K562 (cell line): Measurements from ENCODE around the gene LPIN1.

ENCODE experiments used
- ARID1B ChIP-seq: fragments of 450-650 bp; IDR thresholded peaks from 2 replicates; pipeline ENCODE4 v1.6.1; 2016; ENCODE audit warnings: antibody characterized with exemption, mild to moderate bottlenecking, inconsistent platforms
- CTCF ChIP-seq, 3 experiments: IDR thresholded peaks in 2 of 3; conservative IDR thresholded peaks in 1 of 3; 2 replicates each; pipeline ENCODE4 v1.5.1; 2011 to 2012; ENCODE audit warnings: low read length in 3 of 3, mild to moderate bottlenecking in 3 of 3, control low read depth in 2 of 3, improper control_type of control experiment in 1 of 3, inconsistent platforms in 1 of 3, low read depth in 1 of 3, mixed read lengths in 1 of 3, moderate library complexity in 1 of 3; ENCODE audit not compliant: insufficient read depth in 2 of 3
- FOXM1 ChIP-seq, 2 experiments: fragments of 450-650 bp in 1 of 2; sonication (generic) in 1 of 2; formaldehyde crosslinking in 1 of 2; IDR thresholded peaks; 2 replicates each; pipeline versions ENCODE4 v1.6.1 to v1.9.0; 2017 to 2022; ENCODE audit warnings: low read depth in 2 of 2, mild to moderate bottlenecking in 2 of 2, missing genetic modification reagents in 1 of 2, moderate library complexity in 1 of 2
- MCM7 ChIP-seq, 2 experiments: fragments of 450-650 bp; IDR thresholded peaks; 2 replicates each; pipeline ENCODE4 v1.6.1; 2016 to 2018
- MEF2A ChIP-seq: IDR thresholded peaks from 2 replicates; pipeline ENCODE4 v1.6.1; 2011; ENCODE audit warnings: low read depth, mild to moderate bottlenecking, low read length, moderate library complexity; ENCODE audit not compliant: control insufficient read depth
- POLR2A ChIP-seq: fragments of 450-650 bp; conservative IDR thresholded peaks from 2 replicates; pipeline ENCODE4 v1.6.1; 2016
- POLR2AphosphoS2 ChIP-seq: IDR thresholded peaks from 2 replicates; pipeline ENCODE4 v1.6.1; 2012; ENCODE audit warnings: low read length, improper control_type of control experiment
- STAT5A ChIP-seq: IDR thresholded peaks from 2 replicates; pipeline ENCODE4 v1.6.1; 2012; ENCODE audit warnings: low read length, inconsistent platforms, borderline replicate concordance
- ZNF146 ChIP-seq: IDR thresholded peaks from one replicate; pipeline ENCODE4 v1.6.1; 2018; ENCODE audit warnings: missing compliant biosample characterization; ENCODE audit not compliant: unreplicated experiment

- TF ChIP-seq POLR2A (no peak), STAT5A (no peak), FOXM1 (IDR thresholded peaks at IDR 0.05; ENCODE audit: low read depth) (no peak), FOXM1 (CRISPR knock-in tag; IDR thresholded peaks at IDR 0.05; ENCODE audit: low read depth) (no peak), POLR2AphosphoS2 (no peak), MCM7 (IDR thresholded peaks at IDR 0.05) (no peak), CTCF (IDR thresholded peaks at IDR 0.05 in 2 of 3, conservative IDR thresholded peaks at IDR 0.05 in 1 of 3; ENCODE audit: insufficient read depth in 2 of 3, low read depth in 1 of 3, low read length in 3 of 3) (no peak), ARID1B (no peak), ZNF146 (no peak), MEF2A (no peak)
These were observed 84.4 kb downstream of the LPIN1 start for GRCh38 chr2:11830708-11831301.
